Activated CD8-positive, alpha-beta memory T cell treated with anti-CD3 and anti-CD28 coated beads for 1 hour (primary cell): ENCODE results near the gene CNTLN.
"Not testable (repeated sequence)": the region's sequence is repeated elsewhere in the genome, so short reads cannot be mapped to it uniquely, and the experiment has no call there.

Source experiments
- DNase-seq, 2 donors: peaks; one replicate each; pipeline ENCODE4 v3.0.0-alpha.2; 2020; ENCODE audit warnings: low read depth in 1 of 2; ENCODE audit errors: extremely low read depth in 1 of 2

The CNTLN gene

GRCh38 chr9:17185481-17186029 is 50.7 kb downstream of the CNTLN start:
- DNase-seq, result no peak

- DNase-seq, result no peak
These were observed 56.2 kb downstream of the CNTLN start for GRCh38 chr9:17191082-17191481.

GRCh38 chr9:17204611-17205152 is 69.8 kb downstream of the CNTLN start:
- no peak for DNase-seq

GRCh38 chr9:17216011-17216410 is 81.2 kb downstream of the CNTLN start:
- no peak for DNase-seq

GRCh38 chr9:17216646-17217045 is 81.8 kb downstream of the CNTLN start:
- DNase-seq, result no peak

- no peak for DNase-seq
These were observed 82.4 kb downstream of the CNTLN start for GRCh38 chr9:17217272-17217671.

GRCh38 chr9:17219261-17219660 is 84.4 kb downstream of the CNTLN start:
- DNase-seq, result no peak

- DNase-seq, result no peak
These were observed 88.1 kb downstream of the CNTLN start for GRCh38 chr9:17222932-17223331.

- no peak for DNase-seq
These were observed 90.6 kb downstream of the CNTLN start for GRCh38 chr9:17225407-17225806.

GRCh38 chr9:17229945-17230560 is 95.2 kb downstream of the CNTLN start:
- no peak for DNase-seq

GRCh38 chr9:17230646-17231045 is 95.8 kb downstream of the CNTLN start:
- DNase-seq, result no peak

GRCh38 chr9:17236147-17236546 is 101.3 kb downstream of the CNTLN start:
- no peak for DNase-seq

GRCh38 chr9:17246770-17247169 is 111.9 kb downstream of the CNTLN start:
- no peak for DNase-seq

GRCh38 chr9:17251100-17251499 is 116.3 kb downstream of the CNTLN start:
- DNase-seq, result no peak

- DNase-seq, result not testable (repeated sequence)
These were observed 133.8 kb downstream of the CNTLN start for GRCh38 chr9:17268531-17269188.

- no peak for DNase-seq
These were observed 135.0 kb downstream of the CNTLN start for GRCh38 chr9:17269799-17270198.

GRCh38 chr9:17272536-17272935 is 137.7 kb downstream of the CNTLN start:
- DNase-seq, result no peak

GRCh38 chr9:17280350-17281012 is 145.6 kb downstream of the CNTLN start:
- DNase-seq, result no peak

GRCh38 chr9:17290673-17291072 is 155.8 kb downstream of the CNTLN start:
- not testable (repeated sequence) for DNase-seq

- no peak for DNase-seq
These were observed 156.9 kb downstream of the CNTLN start for GRCh38 chr9:17291766-17292165.

- DNase-seq, result no peak
These were observed 158.8 kb downstream of the CNTLN start for GRCh38 chr9:17293685-17294084.
